Central memory CD8-positive, alpha-beta T cell (primary cell): ENCODE results near the gene FTCD.
"Not testable (repeated sequence)": the region's sequence is repeated elsewhere in the genome, so short reads cannot be mapped to it uniquely, and the experiment has no call there.

Experiments
- ATAC-seq: fragments of 150-1000 bp; cut with Tn5 transposase; replicated peaks from 2 replicates; pipeline ENCODE4 v1.10.0; 2022; ENCODE audit warnings: mild to moderate bottlenecking, moderate FRiP score, moderate number of reproducible peaks; ENCODE audit not compliant: poor library complexity, severe bottlenecking; ENCODE audit errors: extremely low read depth
- DNase-seq, 2 donors: peaks; one replicate each; pipeline ENCODE4 v3.0.0; 2021; ENCODE audit warnings: low spot score in 2 of 2
- H3K27ac Mint-ChIP-seq: one replicate; pipeline ENCODE4 v1.8.0; 2022; ENCODE audit warnings: low read depth, mild to moderate bottlenecking, moderate library complexity, mixed read lengths
- H3K27me3 Mint-ChIP-seq: one replicate; pipeline ENCODE4 v1.8.0; 2022; ENCODE audit warnings: mixed read lengths
- H3K36me3 Mint-ChIP-seq: one replicate; pipeline ENCODE4 v1.8.0; 2022; ENCODE audit warnings: mild to moderate bottlenecking, moderate library complexity, mixed read lengths; ENCODE audit not compliant: insufficient read depth
- H3K4me1 Mint-ChIP-seq: one replicate; pipeline ENCODE4 v1.8.0; 2022; ENCODE audit warnings: mixed read lengths
- H3K4me3 Mint-ChIP-seq: one replicate; pipeline ENCODE4 v1.8.0; 2022; ENCODE audit warnings: mild to moderate bottlenecking, moderate library complexity, mixed read lengths
- H3K9me3 Mint-ChIP-seq: one replicate; pipeline ENCODE4 v1.8.0; 2022; ENCODE audit warnings: mixed read lengths

FTCD gene

GRCh38 chr21:46183910-46184624 lies 28.7 kb upstream of the FTCD start, which contains the start of gene SPATC1L:
SPATC1L (minus strand) TSS chr21:46184459; CDS start chr21:46182816, 1,643 bp downstream.
- Mint-ChIP-seq H3K27ac (peak within 1 kb of the TSS; percentile 26), H3K27me3 (no peaks in the 10 kb centered on the region), H3K36me3 (peaks cover 3% of the 10 kb centered on the region), H3K9me3 (no peaks in the 10 kb centered on the region), H3K4me1 (no peaks in the 10 kb centered on the region), H3K4me3 (peak within 1 kb of the TSS; percentile 71)
- ATAC-seq: no peak
- no peak for DNase-seq

GRCh38 chr21:46183337-46183909 lies 28.0 kb upstream of the FTCD start:
- H3K36me3 Mint-ChIP-seq, H3K27me3 Mint-ChIP-seq, H3K4me1 Mint-ChIP-seq, DNase-seq, ATAC-seq, H3K9me3 Mint-ChIP-seq, H3K27ac Mint-ChIP-seq: not testable (repeated sequence)
- H3K4me3 Mint-ChIP-seq: peak overlapping the region; percentile 52

- no peak for DNase-seq
- Mint-ChIP-seq H3K36me3 (peaks cover 3% of the 10 kb centered on the region), H3K27ac (no peak overlapping the region), H3K4me1 (no peaks in the 10 kb centered on the region), H3K4me3 (peak overlapping the region; percentile 52), H3K9me3 (no peaks in the 10 kb centered on the region), H3K27me3 (no peaks in the 10 kb centered on the region)
- ATAC-seq: no peak
Observed at GRCh38 chr21:46182548-46183336, 27.4 kb upstream of the FTCD start.

GRCh38 chr21:46181953-46182547 lies 26.7 kb upstream of the FTCD start:
- no peaks in the 10 kb centered on the region for H3K4me1 Mint-ChIP-seq
- peaks cover 3% of the 10 kb centered on the region for H3K36me3 Mint-ChIP-seq
- no peaks in the 10 kb centered on the region for H3K9me3 Mint-ChIP-seq
- no peak for ATAC-seq
- no peak for DNase-seq
- no peak overlapping the region for H3K4me3 Mint-ChIP-seq
- H3K27ac Mint-ChIP-seq: no peak overlapping the region
- H3K27me3 Mint-ChIP-seq: no peaks in the 10 kb centered on the region

- no peaks in the 10 kb centered on the region for H3K4me1 Mint-ChIP-seq
- H3K4me3 Mint-ChIP-seq: no peak overlapping the region
- H3K27me3 Mint-ChIP-seq: no peaks in the 10 kb centered on the region
- DNase-seq (no peak), ATAC-seq (no peak)
- no peaks in the 10 kb centered on the region for H3K9me3 Mint-ChIP-seq
- H3K36me3 Mint-ChIP-seq: peaks cover 3% of the 10 kb centered on the region
- H3K27ac Mint-ChIP-seq: no peak overlapping the region
Observed at GRCh38 chr21:46181436-46181835, 26.1 kb upstream of the FTCD start.

- no peak for DNase-seq
- ATAC-seq: no peak
- H3K27me3 Mint-ChIP-seq: no peaks in the 10 kb centered on the region
- H3K27ac Mint-ChIP-seq: no peak overlapping the region
- H3K9me3 Mint-ChIP-seq: no peaks in the 10 kb centered on the region
- H3K36me3 Mint-ChIP-seq: peaks cover 3% of the 10 kb centered on the region
- no peaks in the 10 kb centered on the region for H3K4me1 Mint-ChIP-seq
- no peak overlapping the region for H3K4me3 Mint-ChIP-seq
Observed at GRCh38 chr21:46180778-46181391, 25.5 kb upstream of the FTCD start.

GRCh38 chr21:46180079-46180722 lies 24.8 kb upstream of the FTCD start:
- peaks cover 6% of the 10 kb centered on the region for H3K27me3 Mint-ChIP-seq
- H3K36me3 Mint-ChIP-seq: peaks cover 3% of the 10 kb centered on the region
- no peaks in the 10 kb centered on the region for H3K4me1 Mint-ChIP-seq
- H3K27ac Mint-ChIP-seq: no peak overlapping the region
- ATAC-seq (no peak), DNase-seq (no peak)
- peaks cover 1% of the 10 kb centered on the region for H3K9me3 Mint-ChIP-seq
- no peak overlapping the region for H3K4me3 Mint-ChIP-seq

GRCh38 chr21:46179708-46180078 lies 24.3 kb upstream of the FTCD start:
- no peak overlapping the region for H3K27ac Mint-ChIP-seq
- H3K27me3 Mint-ChIP-seq: peaks cover 11% of the 10 kb centered on the region
- ATAC-seq (no peak), DNase-seq (no peak)
- H3K36me3 Mint-ChIP-seq: peaks cover under 1% of the 10 kb centered on the region
- H3K4me1 Mint-ChIP-seq: no peaks in the 10 kb centered on the region
- no peak overlapping the region for H3K4me3 Mint-ChIP-seq
- H3K9me3 Mint-ChIP-seq: peaks cover 7% of the 10 kb centered on the region

- DNase-seq: no peak
- H3K27me3 Mint-ChIP-seq: peaks cover 19% of the 10 kb centered on the region
- ATAC-seq: no peak
- no peaks in the 10 kb centered on the region for H3K4me1 Mint-ChIP-seq
- no peak overlapping the region for H3K27ac Mint-ChIP-seq
- no peak overlapping the region for H3K4me3 Mint-ChIP-seq
- H3K36me3 Mint-ChIP-seq: no peaks in the 10 kb centered on the region
- peaks cover 12% of the 10 kb centered on the region for H3K9me3 Mint-ChIP-seq
Observed at GRCh38 chr21:46178961-46179360, 23.6 kb upstream of the FTCD start.

- not testable (repeated sequence) for ATAC-seq, H3K36me3 Mint-ChIP-seq, H3K4me3 Mint-ChIP-seq, DNase-seq, H3K27ac Mint-ChIP-seq, H3K4me1 Mint-ChIP-seq
- peaks cover 19% of the 10 kb centered on the region for H3K27me3 Mint-ChIP-seq
- peaks cover 12% of the 10 kb centered on the region for H3K9me3 Mint-ChIP-seq
Observed at GRCh38 chr21:46176443-46177129, 21.2 kb upstream of the FTCD start.

- Mint-ChIP-seq H3K9me3 (peaks cover 16% of the 10 kb centered on the region), H3K27me3 (peaks cover 19% of the 10 kb centered on the region), H3K4me3 (no peak overlapping the region), H3K27ac (no peak overlapping the region), H3K4me1 (peaks cover 6% of the 10 kb centered on the region), H3K36me3 (peaks cover 2% of the 10 kb centered on the region)
- peak in 1 of 2 donors; percentile 4 for DNase-seq
- no peak for ATAC-seq
Observed at GRCh38 chr21:46173573-46173972, 18.2 kb upstream of the FTCD start.
